Fibroblast of the aortic adventitia (primary cell): ENCODE data around the gene MGARP. TPM values are rescaled to one million over a fixed set of nuclear protein-coding genes. Genes with fewer than 3 reads are reported as not detected.
A peak's percentile ranks its signal among the peaks of the same experiment; 100 is the strongest.

Experiments
- DNase-seq: peaks from one replicate; pipeline ENCODE4 v3.0.0-alpha.2; 2010; ENCODE audit warnings: low read depth
- H3K4me3 ChIP-seq: 2 replicates; pipeline ENCODE4 v1.5.1; 2011; ENCODE audit warnings: low read depth, mild to moderate bottlenecking, control low read depth, low read length, moderate library complexity
- total RNA-seq: library from RNA; depleted of rRNA; stranded (reverse); fragments of >200 nt; gene quantifications from 2 replicates; pipeline ENCODE4 v1.2.3, GENCODE V29; 2012; ENCODE audit warnings: low replicate concordance
- TF ChIP-seq, protein P1 (sequence below): IDR thresholded peaks from 2 replicates; pipeline ENCODE4 v1.5.1; 2011; ENCODE audit warnings: mild to moderate bottlenecking, low read length, control low read depth, inconsistent platforms; ENCODE audit not compliant: insufficient read depth

MGARP gene
- total RNA-seq, 1 donor: 17.1 TPM

- no peak overlapping the region for H3K4me3 ChIP-seq
- TF ChIP-seq, protein P1, sequence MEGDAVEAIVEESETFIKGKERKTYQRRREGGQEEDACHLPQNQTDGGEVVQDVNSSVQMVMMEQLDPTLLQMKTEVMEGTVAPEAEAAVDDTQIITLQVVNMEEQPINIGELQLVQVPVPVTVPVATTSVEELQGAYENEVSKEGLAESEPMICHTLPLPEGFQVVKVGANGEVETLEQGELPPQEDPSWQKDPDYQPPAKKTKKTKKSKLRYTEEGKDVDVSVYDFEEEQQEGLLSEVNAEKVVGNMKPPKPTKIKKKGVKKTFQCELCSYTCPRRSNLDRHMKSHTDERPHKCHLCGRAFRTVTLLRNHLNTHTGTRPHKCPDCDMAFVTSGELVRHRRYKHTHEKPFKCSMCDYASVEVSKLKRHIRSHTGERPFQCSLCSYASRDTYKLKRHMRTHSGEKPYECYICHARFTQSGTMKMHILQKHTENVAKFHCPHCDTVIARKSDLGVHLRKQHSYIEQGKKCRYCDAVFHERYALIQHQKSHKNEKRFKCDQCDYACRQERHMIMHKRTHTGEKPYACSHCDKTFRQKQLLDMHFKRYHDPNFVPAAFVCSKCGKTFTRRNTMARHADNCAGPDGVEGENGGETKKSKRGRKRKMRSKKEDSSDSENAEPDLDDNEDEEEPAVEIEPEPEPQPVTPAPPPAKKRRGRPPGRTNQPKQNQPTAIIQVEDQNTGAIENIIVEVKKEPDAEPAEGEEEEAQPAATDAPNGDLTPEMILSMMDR: no peak
- no peak for DNase-seq
Measured at GRCh38 chr4:139234253-139234652, 45.8 kb downstream of the MGARP start.

DNA sequence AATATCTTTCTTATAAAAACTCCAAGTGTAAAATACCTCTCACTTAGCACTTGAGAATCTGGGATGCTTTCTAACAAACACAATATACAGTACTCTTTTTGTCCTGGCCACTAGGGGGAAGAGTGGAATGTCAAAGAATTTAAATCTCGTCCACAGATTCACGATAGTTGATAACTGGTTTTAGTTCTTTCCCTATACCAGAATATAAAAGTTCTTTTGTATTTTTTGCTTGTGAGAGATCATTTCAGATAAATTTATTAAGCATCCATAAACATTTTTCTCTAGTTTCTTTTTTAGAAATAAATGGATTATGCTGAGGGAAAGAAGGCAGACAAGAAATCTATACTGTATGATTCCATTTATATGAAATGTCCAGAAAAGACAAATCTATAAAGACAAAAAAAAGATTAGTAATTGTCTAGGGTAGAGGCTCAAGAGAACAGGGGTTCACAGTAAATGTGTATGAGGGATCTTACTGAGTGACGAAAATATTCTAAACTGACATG, 50.4 kb downstream of the MGARP start:
- peak; percentile 84 for DNase-seq
- TF ChIP-seq, protein P1: peak; percentile 74
- H3K4me3 ChIP-seq: no peak overlapping the region

DNA sequence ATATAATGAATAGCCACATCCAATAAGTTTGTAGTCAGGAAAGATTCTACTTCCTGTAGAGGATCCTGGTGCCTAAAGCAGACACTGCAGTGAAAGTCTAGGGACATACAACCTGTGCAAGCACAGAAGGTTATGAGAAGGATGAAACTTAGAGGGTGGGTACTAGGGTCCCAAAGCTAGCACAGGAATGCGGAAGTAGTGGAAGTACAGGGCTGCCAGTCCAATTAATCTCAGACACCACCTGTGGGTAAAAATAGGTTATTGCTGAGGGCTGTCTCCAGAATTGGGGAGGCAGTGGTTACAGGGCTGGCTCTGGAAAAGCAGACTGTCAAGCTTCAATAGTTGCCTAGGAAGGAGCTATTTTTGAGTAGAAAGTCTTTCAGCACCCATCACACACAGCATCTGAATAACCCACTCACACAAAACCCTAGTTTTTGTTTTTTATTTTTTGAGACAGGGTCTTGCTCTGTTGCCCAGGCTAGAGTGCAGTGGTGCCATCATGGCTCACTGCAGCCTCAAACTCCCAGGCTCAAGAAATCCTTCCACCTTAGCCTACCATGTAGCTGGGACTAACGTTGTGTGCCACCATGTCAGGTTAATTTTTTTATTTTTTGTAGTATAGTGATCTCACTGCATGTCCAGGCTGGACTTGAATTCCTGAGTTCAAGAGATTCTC, 52.2 kb downstream of the MGARP start:
- no peak for DNase-seq
- H3K4me3 ChIP-seq: no peak overlapping the region
- TF ChIP-seq, protein P1: no peak

GRCh38 chr4:139223682-139224317, 56.2 kb downstream of the MGARP start:
- no peak overlapping the region for H3K4me3 ChIP-seq
- TF ChIP-seq, protein P1: no peak
- peak; percentile 92 for DNase-seq

DNA sequence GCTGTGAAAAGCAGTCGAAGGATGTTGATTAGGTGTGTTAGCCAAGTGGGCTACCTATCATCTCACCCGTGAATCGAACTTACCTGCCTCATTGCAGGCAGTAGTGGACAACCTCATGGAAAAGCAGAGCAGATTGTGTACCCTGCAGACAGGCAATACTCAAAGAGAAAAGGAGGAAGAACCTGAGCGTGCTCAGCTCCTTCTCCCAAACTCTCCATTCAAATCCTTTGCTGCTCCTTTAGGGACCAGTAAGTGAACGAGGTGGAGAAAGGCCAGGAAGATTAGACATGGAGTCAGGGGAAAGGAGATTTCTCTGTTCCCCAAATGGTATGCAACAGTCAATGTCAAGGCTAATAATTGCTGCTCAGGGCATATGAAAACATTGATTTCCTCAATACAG, 57.8 kb downstream of the MGARP start:
- no peak overlapping the region for H3K4me3 ChIP-seq
- DNase-seq: no peak
- TF ChIP-seq, protein P1: no peak

DNA sequence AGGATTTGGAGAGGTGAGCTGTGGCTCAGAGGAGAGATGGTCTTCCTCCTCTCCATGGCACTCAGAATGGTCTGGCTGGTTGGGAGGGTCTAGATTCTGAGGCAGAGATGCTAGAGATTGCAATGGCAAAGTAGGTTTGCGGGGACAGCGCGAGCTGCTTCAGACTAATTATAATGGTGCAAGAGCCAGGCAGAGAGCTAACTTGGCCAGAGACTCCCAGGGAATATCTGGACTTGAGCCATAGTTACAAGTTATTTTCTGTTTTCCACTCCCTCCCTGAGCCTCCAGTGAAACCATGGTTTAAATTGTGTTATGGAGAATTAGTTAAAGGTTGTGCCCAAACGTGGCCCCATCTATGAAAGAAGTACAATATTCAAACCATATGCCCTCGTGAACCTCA, 58.3 kb downstream of the MGARP start:
- no peak for DNase-seq
- no peak overlapping the region for H3K4me3 ChIP-seq
- TF ChIP-seq, protein P1: no peak
